Coronary artery (tissue), 2 donors: ENCODE data around the gene AMOTL2.

Source experiments
- DNase-seq: peaks from one replicate; pipeline ENCODE4 v3.0.0-alpha.2; 2017; ENCODE audit warnings: low spot score
- H3K27ac ChIP-seq, 2 donors: fragments of 200-600 bp; sonication (generic); one replicate each; pipeline ENCODE4 v1.5.1; 2016 to 2019
- H3K4me3 ChIP-seq: fragments of 200-600 bp; sonication (generic); 2 replicates; pipeline ENCODE4 v1.5.1; 2016; ENCODE audit warnings: mild to moderate bottlenecking, moderate library complexity
- CTCF ChIP-seq: fragments of 200-600 bp; sonication (generic); IDR thresholded peaks from one replicate; pipeline ENCODE4 v1.5.1; 2019; ENCODE audit warnings: antibody characterized with exemption

AMOTL2 gene

GRCh38 chr3:134334231-134334900 lies 39.9 kb downstream of the AMOTL2 start:
- peak overlapping the region; percentile 85 to 96 for H3K27ac ChIP-seq
- H3K4me3 ChIP-seq: no peak overlapping the region
- TF ChIP-seq CTCF: no peak
- DNase-seq: peak; percentile 85

GRCh38 chr3:134333522-134334181 lies 40.6 kb downstream of the AMOTL2 start:
- no peak for TF ChIP-seq CTCF
- peak; percentile 78 for DNase-seq
- no peak overlapping the region for H3K4me3 ChIP-seq
- H3K27ac ChIP-seq: peak overlapping the region; percentile 85 to 96

- no peak for TF ChIP-seq CTCF
- Histone ChIP-seq H3K4me3 (no peak overlapping the region), H3K27ac (peak overlapping the region; percentile 85 to 96)
- no peak for DNase-seq
Observed at GRCh38 chr3:134332344-134332743, 41.9 kb downstream of the AMOTL2 start.

GRCh38 chr3:134331811-134332199 lies 42.4 kb downstream of the AMOTL2 start:
- no peak for DNase-seq
- peak overlapping the region; percentile 29 for H3K4me3 ChIP-seq
- H3K27ac ChIP-seq: peak overlapping the region; percentile 85 to 96
- TF ChIP-seq CTCF: no peak

- peak; percentile 81 for DNase-seq
- TF ChIP-seq CTCF: no peak
- H3K27ac ChIP-seq: peak overlapping the region; percentile 85 to 96
- peak overlapping the region; percentile 29 for H3K4me3 ChIP-seq
Observed at GRCh38 chr3:134330883-134331810, 43.1 kb downstream of the AMOTL2 start.

- H3K4me3 ChIP-seq: no peak overlapping the region
- no peak for DNase-seq
- H3K27ac ChIP-seq: peak overlapping the region; percentile 68 to 96
- TF ChIP-seq CTCF: no peak
Observed at GRCh38 chr3:134328846-134329245, 45.4 kb downstream of the AMOTL2 start.
